Measurements from ENCODE around the gene BTBD3.

Gene BTBD3

DNA sequence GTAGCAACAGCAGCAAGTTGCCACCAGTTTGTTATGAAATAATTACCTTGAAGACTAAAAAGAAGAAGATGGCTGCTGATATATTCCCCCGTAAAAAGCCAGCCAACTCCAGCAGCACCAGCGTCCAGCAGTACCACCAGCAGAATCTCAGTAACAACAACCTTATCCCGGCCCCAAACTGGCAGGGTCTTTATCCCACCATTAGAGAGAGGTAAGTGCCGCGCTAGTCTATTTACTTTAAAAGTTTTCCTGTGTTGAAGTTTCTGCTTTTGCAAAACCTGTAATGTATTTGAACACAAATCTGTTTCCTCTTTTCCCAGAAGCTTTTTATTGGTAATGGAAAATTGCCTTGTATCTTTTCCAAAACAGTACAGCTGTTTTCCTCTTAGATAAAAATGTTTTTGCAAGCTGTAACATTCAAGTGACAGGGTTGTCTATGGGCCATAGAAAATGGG lies 725 bp downstream of the BTBD3 start:
- DNase-seq = peak; percentile 42 to 52

DNA sequence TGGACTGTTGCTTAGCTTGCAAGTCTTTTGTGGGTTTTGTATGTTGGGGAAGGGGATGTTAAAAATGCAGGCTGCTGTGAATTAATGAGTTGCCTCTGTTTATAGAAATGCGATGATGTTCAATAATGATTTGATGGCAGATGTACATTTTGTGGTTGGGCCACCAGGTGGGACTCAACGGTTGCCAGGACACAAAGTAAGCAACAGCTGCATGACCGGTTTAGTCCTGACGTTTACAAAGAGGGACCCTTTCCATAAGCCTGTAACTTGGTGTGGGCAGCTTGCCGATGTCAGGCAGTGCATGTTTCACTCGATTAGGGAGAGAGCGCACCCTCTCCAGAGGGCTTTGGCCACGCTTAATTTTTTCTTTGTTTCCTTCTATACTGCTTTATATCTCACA lies 1.3 kb downstream of the BTBD3 start:
- DNase-seq = peak; percentile 96 to 99

GRCh38 chr20:11919581-11919980 lies 1.9 kb downstream of the BTBD3 start:
- peak in 1 of 2 experiments; percentile 81 for DNase-seq

GRCh38 chr20:11920083-11920482 lies 2.4 kb downstream of the BTBD3 start:
- peak in 1 of 2 experiments; percentile 49 for DNase-seq

- peak in 1 of 2 experiments; percentile 14 for DNase-seq
Observed at GRCh38 chr20:11921321-11921720, 3.6 kb downstream of the BTBD3 start.

DNA sequence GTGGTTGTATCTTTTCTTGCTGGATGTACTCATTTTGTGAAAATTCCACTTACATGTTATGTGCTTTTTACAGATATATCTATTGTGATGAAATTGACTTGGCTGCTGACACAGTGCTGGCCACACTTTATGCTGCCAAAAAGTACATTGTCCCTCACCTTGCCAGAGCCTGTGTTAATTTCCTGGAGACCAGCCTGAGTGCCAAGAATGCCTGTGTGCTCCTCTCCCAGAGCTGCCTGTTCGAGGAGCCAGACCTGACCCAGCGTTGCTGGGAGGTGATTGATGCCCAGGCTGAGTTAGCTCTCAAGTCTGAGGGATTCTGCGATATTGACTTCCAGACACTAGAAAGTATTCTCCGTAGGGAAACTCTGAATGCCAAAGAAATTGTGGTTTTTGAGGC lies 4.9 kb downstream of the BTBD3 start:
- DNase-seq = no peak

DNA sequence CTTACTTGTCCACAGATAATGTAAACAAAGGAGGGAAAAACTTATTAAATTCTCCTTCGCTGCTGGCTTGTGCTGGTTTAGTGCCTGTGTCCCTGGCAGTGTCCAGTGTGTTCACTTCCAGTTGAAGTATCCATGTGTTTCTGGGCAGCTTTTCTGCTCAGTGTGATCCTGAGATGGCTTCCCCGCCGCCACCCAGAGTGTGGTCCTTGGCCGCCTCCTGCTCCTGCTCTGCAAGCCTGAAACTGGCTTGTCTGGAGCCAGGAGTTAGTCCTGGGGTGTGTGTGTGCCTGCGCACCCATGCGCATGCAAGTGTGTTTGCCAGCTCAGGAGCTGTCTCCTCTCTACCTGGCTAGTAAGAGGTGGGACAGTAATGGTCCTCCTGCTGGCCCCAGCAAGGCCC lies 7.2 kb downstream of the BTBD3 start:
- no peak for DNase-seq

GRCh38 chr20:11926292-11926998 lies 8.8 kb downstream of the BTBD3 start:
- no peak for DNase-seq

- DNase-seq = no peak
Observed at GRCh38 chr20:11929947-11930346, 12.3 kb downstream of the BTBD3 start.

DNA sequence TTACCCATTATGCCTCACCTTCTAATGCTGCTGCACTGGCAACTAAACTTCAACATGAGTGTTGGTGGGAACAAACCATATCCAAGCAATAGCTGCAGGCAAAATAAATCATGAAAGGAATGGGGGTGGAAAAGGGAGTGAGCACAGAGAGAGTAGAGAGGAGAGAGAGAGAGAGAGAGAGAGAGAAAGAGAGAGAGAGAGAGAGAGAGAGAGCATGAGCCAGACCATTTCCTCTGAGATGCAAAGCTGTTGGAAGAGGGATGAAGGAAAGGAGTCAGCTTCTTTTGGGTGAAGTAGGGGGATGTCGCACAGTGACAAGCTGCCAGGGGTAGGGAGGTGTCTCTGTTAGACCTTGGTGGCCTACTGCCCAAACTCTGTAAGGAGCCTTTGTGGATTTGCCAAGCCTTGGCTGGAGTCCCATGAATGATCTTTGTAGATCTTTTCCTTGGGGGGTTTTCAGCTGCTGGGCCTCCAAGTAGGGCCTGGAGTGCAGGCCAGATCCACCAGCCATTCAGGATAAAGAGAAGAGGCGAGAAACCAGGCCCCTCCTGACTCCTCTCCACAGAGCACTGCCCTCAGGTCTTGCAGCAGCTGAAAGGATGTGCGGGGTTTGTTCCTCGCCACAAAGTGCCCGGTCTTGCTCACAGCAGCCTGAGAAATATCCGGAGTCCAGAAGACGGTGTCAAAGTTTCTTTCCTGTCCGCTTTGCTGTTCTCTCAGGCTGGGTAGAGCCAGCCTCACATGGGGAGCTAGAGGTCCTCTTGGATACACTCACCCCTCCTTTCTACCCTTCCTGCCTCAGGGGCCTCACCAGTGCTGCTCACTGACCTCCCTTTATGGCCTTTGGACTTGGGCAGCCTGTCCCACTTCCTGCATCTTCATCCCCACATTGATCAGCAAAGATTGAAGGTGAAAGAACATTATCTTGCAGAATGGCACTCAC lies 17.8 kb downstream of the BTBD3 start:
- no peak for DNase-seq

DNA sequence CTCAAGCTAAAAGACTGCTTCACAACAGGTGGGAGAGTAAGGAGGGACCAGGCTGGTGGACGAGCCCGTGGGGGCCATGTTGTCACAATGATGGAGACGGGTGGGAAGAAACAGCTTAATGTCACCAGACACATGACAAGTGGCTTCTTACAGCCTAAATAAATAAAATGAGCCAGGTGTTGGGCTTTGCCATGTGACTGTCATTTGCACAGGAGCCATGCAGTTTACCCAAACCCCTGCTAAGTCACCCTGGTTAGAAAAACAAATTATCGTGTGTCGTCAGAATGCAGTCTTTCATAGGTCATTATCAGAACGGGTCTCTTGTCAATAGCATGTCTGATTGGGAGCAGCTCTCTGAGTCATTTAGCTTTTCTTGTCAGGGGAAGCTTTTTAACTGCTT lies 18.5 kb downstream of the BTBD3 start:
- DNase-seq = peak in 1 of 2 experiments; percentile 12

DNA sequence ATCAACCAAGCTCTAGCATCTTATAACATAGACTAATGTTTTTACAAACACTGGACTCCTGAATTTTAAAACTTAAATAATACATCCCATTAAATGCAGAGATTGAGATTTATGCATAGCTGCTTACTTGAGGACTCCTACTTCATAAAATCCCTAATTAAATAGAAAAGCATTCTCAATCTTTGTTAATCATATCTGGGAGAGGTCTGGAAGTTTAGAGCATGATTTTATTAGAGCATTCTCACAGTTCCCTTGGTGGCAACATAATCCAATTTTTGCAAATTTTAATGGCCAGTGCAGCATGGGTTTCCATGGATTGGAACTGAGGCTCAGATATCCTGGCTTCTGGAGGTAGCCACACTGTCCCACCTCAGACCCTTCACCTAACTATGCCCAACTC lies 19.5 kb downstream of the BTBD3 start:
- DNase-seq = no peak

- DNase-seq = no peak
Observed at GRCh38 chr20:11941593-11942246, 24.0 kb downstream of the BTBD3 start.

DNA sequence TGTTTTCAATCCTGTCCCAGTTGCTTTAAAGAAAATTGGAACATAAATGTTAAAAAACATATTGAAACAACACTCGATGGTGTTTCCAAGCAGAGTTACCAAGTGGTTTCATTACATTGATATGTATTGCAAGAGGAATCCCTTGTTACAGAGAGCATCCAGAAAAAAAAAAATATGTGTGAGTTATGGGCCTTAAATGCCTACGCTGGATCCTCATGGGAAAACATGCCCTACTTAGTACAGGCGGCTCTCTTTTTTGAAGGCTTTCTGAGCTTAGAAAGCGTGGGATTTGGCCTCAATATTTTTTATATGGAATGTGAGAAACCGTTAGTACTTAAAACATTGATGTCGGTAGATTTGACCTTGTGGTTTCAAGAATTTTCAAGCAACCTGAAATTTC lies 26.1 kb downstream of the BTBD3 start:
- DNase-seq = no peak

DNA sequence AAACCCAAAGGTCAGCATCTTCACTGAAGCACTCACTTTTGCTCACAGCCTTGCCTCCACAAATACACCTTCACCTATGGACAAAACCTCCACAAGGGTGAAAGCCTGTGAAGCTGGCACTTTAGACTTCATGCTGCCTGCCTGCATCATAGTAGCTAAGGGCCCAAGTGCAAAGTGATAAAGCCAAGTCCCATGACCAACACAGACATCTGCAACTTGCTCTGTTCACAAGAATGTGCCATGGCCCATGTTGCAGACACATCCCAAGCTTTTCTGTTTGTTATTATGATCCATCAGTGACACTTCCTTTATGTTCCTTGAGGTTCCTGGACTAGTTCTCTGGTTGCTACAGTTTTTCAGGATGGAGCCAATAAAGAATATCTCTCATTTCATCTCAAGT lies 31.1 kb downstream of the BTBD3 start:
- no peak for DNase-seq

DNA sequence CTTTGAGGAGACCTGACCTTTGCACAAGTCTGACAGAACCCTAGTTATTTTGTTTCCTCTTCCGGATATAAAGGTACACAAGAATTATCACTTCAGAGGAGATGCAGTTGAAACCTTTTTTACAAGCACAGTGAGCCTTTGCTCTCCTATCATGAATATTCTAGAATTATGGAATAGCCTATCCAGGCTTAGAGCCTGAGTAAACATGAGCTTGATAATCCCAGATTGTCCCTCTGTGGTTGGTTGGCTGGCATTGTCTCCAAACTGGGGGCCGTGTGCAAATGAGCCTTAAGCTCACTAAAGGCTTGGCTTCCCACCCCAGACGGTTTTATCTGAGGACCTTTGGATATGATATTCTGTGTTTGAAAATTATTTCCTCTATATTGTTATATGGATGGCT lies 32.0 kb downstream of the BTBD3 start:
- DNase-seq = no peak

GRCh38 chr20:11951696-11952095 lies 34.0 kb downstream of the BTBD3 start:
- no peak for DNase-seq

GRCh38 chr20:11952639-11953038 lies 34.9 kb downstream of the BTBD3 start:
- no peak for DNase-seq

GRCh38 chr20:11957911-11958310 lies 40.2 kb downstream of the BTBD3 start:
- no peak for DNase-seq

DNA sequence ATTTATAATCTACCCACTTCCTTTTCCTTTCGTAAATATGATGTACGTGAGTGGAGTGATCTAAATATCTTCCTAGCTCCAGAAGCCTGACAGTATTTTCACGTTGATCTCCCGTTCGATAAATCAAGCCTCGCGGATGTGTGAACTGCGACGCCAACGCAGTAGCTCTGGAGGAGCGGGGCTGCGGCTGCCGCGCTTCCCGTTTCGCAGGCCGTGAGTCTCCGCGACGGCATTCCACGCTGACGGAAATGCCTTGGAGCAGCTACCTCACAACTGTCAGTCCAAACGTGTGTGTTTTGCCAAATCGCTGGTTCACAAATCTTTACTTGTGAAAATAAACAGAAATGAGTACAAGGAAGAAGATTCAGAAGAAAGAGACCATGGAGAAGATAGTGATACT lies 41.2 kb downstream of the BTBD3 start:
- no peak for DNase-seq

DNA sequence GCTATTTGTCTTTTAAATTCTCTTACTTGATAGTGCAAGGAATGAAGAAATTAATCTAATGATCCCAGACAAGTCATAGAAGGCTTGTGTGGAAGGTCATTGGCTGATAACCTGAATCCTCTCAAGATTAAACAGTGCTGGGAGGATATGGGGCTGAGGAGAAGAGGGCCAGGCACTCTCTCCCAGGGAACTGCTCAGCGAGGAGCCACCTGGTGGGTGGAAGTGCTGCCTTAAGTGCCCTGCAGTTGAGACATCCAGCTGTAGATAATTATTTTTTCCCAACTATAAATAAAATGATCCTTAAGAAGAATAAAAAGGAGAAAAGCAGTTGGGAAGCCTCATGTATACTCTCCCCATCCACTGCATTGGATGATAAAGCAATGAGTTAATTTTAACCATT lies 47.9 kb downstream of the BTBD3 start:
- DNase-seq = peak; percentile 1 to 5

DNA sequence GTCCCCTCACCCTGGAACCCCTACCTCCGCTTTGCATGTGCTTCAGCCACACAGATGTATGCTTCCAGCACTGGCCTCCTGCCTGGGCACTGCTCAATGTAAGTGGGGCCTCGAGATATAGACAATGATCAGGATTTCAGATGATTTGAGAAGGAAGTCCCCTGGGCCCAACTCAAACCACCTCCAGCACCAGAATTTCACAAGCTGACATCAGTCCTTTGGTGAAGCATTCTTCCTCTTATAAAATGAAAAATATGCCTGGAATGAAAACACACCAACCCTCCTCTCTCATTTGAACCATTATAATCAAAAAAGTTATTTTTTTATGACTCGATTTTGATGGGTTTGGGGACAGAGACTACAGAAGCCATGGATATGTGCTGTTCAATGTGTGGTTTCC lies 48.5 kb downstream of the BTBD3 start:
- DNase-seq = no peak

- peak; percentile 57 to 89 for DNase-seq
Observed at GRCh38 chr20:11970243-11970836, 52.6 kb downstream of the BTBD3 start.
